ENCODE results near the gene RPL19. TPM values are rescaled to one million over a fixed set of nuclear protein-coding genes. Genes with fewer than 3 reads are reported as not detected.

RPL19 gene
- polyA plus RNA-seq, 10 donors, result 2,263 to 2,766 (median 2,554) TPM

GRCh38 chr17:39195568-39196160, 4.4 kb upstream of the RPL19 start:
- DNase-seq, result no peak

GRCh38 chr17:39196241-39196807, 3.8 kb upstream of the RPL19 start:
- peak; percentile 67 to 73 (median 68) for DNase-seq

- DNase-seq, result peak in 2 of 3 donors; percentile 58 to 61
These were observed 3.2 kb upstream of the RPL19 start for GRCh38 chr17:39196808-39197291.

- DNase-seq, result peak; percentile 68 to 93 (median 78)
These were observed 2.5 kb upstream of the RPL19 start, which contains the start of gene CACNB1 for GRCh38 chr17:39197380-39198185. TSS of gene CACNB1 (minus strand) at chr17:39197669. CDS start at chr17:39197495, 174 bp downstream.

GRCh38 chr17:39198186-39198566, 1.9 kb upstream of the RPL19 start:
- DNase-seq, result no peak

GRCh38 chr17:39199820-39200069, 338 bp upstream of the RPL19 start:
- peak in 1 of 3 donors; percentile 95 for DNase-seq

GRCh38 chr17:39200957-39201510, 951 bp downstream of the RPL19 start:
- no peak for DNase-seq

- DNase-seq, result no peak
These were observed 4.2 kb downstream of the RPL19 start for GRCh38 chr17:39204245-39204644.

- DNase-seq, result no peak
These were observed 5.0 kb downstream of the RPL19 start for GRCh38 chr17:39205112-39205526.

- no peak for DNase-seq
These were observed 8.1 kb downstream of the RPL19 start for GRCh38 chr17:39208136-39208535.

GRCh38 chr17:39208893-39209292, 8.8 kb downstream of the RPL19 start:
- no peak for DNase-seq

- DNase-seq, result peak in 2 of 3 donors; percentile 60 to 81
These were observed 9.4 kb downstream of the RPL19 start for GRCh38 chr17:39209317-39210092.

GRCh38 chr17:39210093-39210434, 10.0 kb downstream of the RPL19 start:
- no peak for DNase-seq

- no peak for DNase-seq
These were observed 12.2 kb downstream of the RPL19 start for GRCh38 chr17:39212195-39212810.

- no peak for DNase-seq
These were observed 12.9 kb downstream of the RPL19 start for GRCh38 chr17:39212841-39213480.

- DNase-seq, result no peak
These were observed 13.8 kb downstream of the RPL19 start for GRCh38 chr17:39213852-39214251.

- no peak for DNase-seq
These were observed 17.8 kb downstream of the RPL19 start for GRCh38 chr17:39217734-39218369.

GRCh38 chr17:39218906-39219305, 18.8 kb downstream of the RPL19 start:
- no peak for DNase-seq

- no peak for DNase-seq
These were observed 19.6 kb downstream of the RPL19 start for GRCh38 chr17:39219647-39220154.

GRCh38 chr17:39221572-39221971, 21.5 kb downstream of the RPL19 start:
- no peak for DNase-seq
